ENCODE measurements around the gene GSTM3.

DNA sequence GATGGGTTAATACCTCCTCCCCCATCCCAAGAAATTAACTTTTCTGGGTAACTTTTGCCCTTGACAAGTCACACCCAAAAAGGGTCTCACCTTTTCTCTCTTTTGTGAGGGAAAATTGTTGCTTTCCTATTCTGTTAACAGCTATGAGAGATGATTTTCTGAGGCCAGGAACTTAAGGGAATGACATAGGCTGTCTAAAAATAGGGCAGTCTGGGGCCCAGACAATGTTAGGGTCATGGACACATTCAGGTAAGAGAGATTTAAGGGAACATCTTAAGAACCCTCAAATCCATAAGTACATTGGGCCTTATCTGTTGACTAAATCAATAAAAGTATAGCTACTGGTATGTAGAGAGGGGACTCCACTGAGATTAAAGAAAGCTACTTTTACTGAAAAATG lies 8.4 kb upstream of the GSTM3 start:
- no peak for TF ChIP-seq EZH2phosphoT487 (IDR thresholded peaks at IDR 0.05; ENCODE audit: insufficient read depth, low read depth)
- no peak for TF ChIP-seq EZH2 (IDR thresholded peaks at IDR 0.05; ENCODE audit: insufficient read depth, poor library complexity, severe bottlenecking)
